Activated CD4-positive, CD25-positive, alpha-beta regulatory T cell treated with anti-CD3 and anti-CD28 coated beads, Interleukin-2, amount 50 U/mL, for 24 hours (primary cell): ENCODE results near the gene SNURF.
"Not testable (repeated sequence)": the region's sequence is repeated elsewhere in the genome, so short reads cannot be mapped to it uniquely, and the experiment has no call there.

ENCODE experiments used
- ATAC-seq, 2 donors: fragments of 150-1000 bp; cut with Tn5 transposase; one replicate each; pipeline ENCODE4 v1.10.0; 2021; ENCODE audit warnings: mild to moderate bottlenecking in 1 of 2, moderate library complexity in 1 of 2

Gene SNURF

GRCh38 chr15:24971772-24972171, 17.0 kb downstream of the SNURF start:
- ATAC-seq: no peak

GRCh38 chr15:24972707-24973106, 17.9 kb downstream of the SNURF start:
- ATAC-seq: not testable (repeated sequence)

- ATAC-seq: no peak
These were observed 22.1 kb downstream of the SNURF start for GRCh38 chr15:24976932-24977331.

GRCh38 chr15:24977686-24978085, 22.9 kb downstream of the SNURF start:
- no peak for ATAC-seq

GRCh38 chr15:24985224-24985623, 30.4 kb downstream of the SNURF start:
- ATAC-seq: no peak

- ATAC-seq: no peak
These were observed 31.9 kb downstream of the SNURF start for GRCh38 chr15:24986653-24987052.
